ENCODE measurements around the gene IL31RA.
"Not testable (repeated sequence)": the region's sequence is repeated elsewhere in the genome, so short reads cannot be mapped to it uniquely, and the experiment has no call there.

IL31RA gene

DNA sequence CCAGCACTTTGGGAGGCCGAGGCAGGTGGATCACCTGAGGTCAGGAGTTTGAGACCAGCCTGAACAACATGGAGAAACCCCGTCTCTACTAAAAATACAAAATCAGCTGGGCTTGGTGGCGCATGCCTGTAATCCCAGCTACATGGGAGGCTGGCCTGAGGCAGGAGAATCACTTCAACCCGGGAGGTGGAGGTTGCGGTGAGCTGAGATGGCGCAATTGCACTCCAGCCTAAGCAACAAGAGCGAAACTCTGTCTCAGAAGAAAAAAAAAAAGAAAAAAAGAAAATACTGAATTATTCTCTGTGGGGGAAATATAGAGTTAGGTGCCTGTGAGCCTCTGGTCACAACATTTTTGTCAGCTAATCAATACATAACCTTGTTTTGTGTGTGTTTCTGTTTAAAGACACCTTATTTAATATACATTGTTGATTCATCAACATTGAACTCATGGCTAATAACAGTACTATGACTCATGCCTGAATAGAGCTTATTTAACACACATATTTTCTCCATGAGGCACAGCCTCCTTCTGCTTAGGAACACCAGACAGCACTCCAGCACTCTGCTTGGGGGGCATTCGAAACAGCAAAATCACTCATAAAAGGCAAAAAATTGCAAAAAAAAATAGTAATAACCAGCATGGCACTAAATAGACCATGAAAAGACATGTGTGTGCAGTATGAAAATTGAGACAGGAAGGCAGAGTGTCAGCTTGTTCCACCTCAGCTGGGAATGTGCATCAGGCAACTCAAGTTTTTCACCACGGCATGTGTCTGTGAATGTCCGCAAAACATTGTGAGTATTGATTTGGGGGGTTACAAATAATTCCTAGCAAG, at the start of gene IL31RA:
Gene IL31RA, plus strand, starts transcription at position 519 of the 836 bp plus-strand sequence. Its CDS starts 214 bp downstream, at position 733.
- DNase-seq (ENCODE audit: low read depth in 1 of 2, low spot score in 1 of 2), result no peak
- no peak for TF ChIP-seq JUND (IDR thresholded peaks at IDR 0.05; ENCODE audit: low read depth)
- in situ Hi-C loops (cut with HindIII; ENCODE audit: low pct_unique_long_range_greater_than_20kb, low sequenced_read_pairs), result no loop called here

GRCh38 chr5:55808814-55809213, 42.3 kb upstream of the IL31RA start:
- in situ Hi-C loops (cut with HindIII; ENCODE audit: low pct_unique_long_range_greater_than_20kb, low sequenced_read_pairs); DNase-seq (ENCODE audit: low read depth in 1 of 2, low spot score in 1 of 2): not testable (repeated sequence)

- in situ Hi-C loops (cut with HindIII; ENCODE audit: low pct_unique_long_range_greater_than_20kb, low sequenced_read_pairs); DNase-seq (ENCODE audit: low read depth in 1 of 2, low spot score in 1 of 2): not testable (repeated sequence)
Measured at GRCh38 chr5:55815939-55816338, 35.2 kb upstream of the IL31RA start.

DNA sequence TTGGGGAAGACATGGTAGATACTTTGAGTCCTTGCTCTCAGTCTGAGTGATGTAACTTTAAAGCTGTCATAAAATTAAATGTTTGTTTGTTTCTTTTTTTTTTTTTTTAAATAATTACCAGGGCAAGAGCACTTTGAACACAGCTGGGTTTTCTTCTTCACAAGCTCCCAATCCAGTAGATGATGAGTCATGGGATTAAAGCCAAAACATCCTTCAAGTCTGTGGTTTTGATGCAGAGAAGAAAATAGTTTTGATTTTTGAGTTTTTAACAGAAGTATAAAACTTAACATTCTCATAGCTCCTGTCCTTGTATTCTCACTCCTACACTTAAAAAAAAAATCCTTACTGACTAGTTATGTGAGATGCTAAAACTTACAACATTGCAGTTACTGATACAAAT, 34.8 kb upstream of the IL31RA start:
- no peak for DNase-seq (ENCODE audit: low read depth in 1 of 2, low spot score in 1 of 2)
- in situ Hi-C loops (cut with HindIII; ENCODE audit: low pct_unique_long_range_greater_than_20kb, low sequenced_read_pairs), result no loop called here
- TF ChIP-seq JUND (IDR thresholded peaks at IDR 0.05; ENCODE audit: low read depth), result no peak

DNA sequence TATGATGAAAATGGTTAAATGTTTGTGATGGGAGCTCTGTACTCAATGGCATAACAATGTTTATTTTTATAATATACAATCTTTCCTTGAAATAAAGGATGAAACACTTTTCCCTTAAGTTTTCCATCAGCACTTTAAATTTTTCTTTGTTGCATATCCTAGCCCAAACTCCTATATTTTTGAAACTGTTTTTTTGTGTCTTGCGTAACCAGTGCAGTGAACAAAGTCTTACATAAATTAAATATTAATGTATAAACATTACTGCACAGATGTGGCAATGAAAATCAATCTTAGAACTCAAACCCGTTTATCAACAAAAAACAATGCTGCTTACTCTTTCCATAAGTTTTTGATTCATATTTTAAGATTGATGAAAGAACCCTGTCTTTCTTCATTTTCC, 34.1 kb upstream of the IL31RA start:
- in situ Hi-C loops (cut with HindIII; ENCODE audit: low pct_unique_long_range_greater_than_20kb, low sequenced_read_pairs), result no loop called here
- DNase-seq (ENCODE audit: low read depth in 1 of 2, low spot score in 1 of 2), result no peak
- no peak for TF ChIP-seq JUND (IDR thresholded peaks at IDR 0.05; ENCODE audit: low read depth)

DNA sequence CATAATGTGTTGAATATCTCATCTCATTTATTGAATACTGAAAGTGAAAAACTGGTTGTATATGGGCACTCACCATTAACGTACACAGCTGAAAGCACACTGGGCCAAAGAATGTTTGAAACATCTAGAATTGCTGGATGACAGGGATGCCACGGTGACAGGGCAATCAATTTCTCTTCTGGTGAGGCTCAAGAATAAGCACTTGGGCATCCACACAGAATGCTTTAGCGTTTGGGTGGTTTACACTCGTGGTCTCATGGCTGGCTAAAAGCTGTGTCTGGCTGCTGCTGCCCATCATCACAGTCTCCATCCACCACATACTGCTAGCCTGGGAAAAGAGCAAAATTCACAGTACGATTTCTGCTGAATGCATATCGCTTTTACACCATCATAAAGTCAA, 30.7 kb upstream of the IL31RA start:
- DNase-seq (ENCODE audit: low read depth in 1 of 2, low spot score in 1 of 2), result no peak
- in situ Hi-C loops (cut with HindIII; ENCODE audit: low pct_unique_long_range_greater_than_20kb, low sequenced_read_pairs), result no loop called here
- TF ChIP-seq JUND (IDR thresholded peaks at IDR 0.05; ENCODE audit: low read depth), result no peak

- TF ChIP-seq JUND (IDR thresholded peaks at IDR 0.05; ENCODE audit: low read depth), result no peak
- DNase-seq (ENCODE audit: low read depth in 1 of 2, low spot score in 1 of 2), result no peak
- in situ Hi-C loops (cut with HindIII; ENCODE audit: low pct_unique_long_range_greater_than_20kb, low sequenced_read_pairs), result no loop called here
Measured at GRCh38 chr5:55821731-55822512, 29.2 kb upstream of the IL31RA start.

GRCh38 chr5:55823151-55823796, 27.9 kb upstream of the IL31RA start:
- peak; percentile 98 for TF ChIP-seq JUND (IDR thresholded peaks at IDR 0.05; ENCODE audit: low read depth)
- in situ Hi-C loops (cut with HindIII; ENCODE audit: low pct_unique_long_range_greater_than_20kb, low sequenced_read_pairs), result no loop called here
- peak; percentile 76 to 98 for DNase-seq (ENCODE audit: low read depth in 1 of 2, low spot score in 1 of 2)

DNA sequence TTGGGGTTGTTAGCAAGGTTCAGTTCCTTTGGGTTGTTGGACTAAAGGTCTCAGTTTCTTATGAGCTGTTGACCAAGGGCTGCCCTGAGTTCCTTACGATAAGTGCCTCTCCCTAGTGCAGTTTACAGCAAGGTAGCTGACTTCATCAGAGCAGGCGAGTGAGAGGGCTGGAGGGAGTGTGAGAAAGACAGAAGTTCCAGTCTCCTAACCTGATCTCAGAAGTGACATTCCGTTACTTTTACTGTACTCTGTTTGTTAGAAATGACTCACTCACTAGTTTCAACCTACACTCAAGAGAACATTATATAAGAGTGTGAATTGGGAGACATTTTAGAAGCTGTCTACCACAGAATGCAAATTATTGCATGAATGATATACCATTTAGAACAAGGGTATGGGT, 21.2 kb upstream of the IL31RA start:
- TF ChIP-seq JUND (IDR thresholded peaks at IDR 0.05; ENCODE audit: low read depth), result no peak
- no peak for DNase-seq (ENCODE audit: low read depth in 1 of 2, low spot score in 1 of 2)
- in situ Hi-C loops (cut with HindIII; ENCODE audit: low pct_unique_long_range_greater_than_20kb, low sequenced_read_pairs), result no loop called here

DNA sequence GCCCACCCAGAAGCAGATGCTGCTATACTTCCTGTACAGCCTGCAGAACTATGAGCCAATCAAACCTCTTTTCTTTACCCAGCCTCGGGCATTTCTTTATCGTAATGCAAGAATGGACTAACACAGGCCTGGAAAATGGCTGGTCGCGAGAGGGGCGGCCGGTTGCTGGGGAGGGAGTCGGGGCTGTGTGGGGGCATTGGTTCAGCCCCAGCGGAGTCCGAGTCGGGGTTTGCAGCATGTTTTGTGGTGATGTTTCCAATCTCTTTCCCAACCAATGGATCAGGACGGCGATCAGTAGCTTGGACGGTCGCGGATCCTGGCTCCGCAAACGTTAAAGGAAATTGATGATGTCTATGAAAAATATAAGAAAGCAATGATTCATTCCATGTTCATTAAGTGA, 18.7 kb upstream of the IL31RA start:
- no peak for DNase-seq (ENCODE audit: low read depth in 1 of 2, low spot score in 1 of 2)
- in situ Hi-C loops (cut with HindIII; ENCODE audit: low pct_unique_long_range_greater_than_20kb, low sequenced_read_pairs), result no loop called here
- TF ChIP-seq JUND (IDR thresholded peaks at IDR 0.05; ENCODE audit: low read depth), result no peak

DNA sequence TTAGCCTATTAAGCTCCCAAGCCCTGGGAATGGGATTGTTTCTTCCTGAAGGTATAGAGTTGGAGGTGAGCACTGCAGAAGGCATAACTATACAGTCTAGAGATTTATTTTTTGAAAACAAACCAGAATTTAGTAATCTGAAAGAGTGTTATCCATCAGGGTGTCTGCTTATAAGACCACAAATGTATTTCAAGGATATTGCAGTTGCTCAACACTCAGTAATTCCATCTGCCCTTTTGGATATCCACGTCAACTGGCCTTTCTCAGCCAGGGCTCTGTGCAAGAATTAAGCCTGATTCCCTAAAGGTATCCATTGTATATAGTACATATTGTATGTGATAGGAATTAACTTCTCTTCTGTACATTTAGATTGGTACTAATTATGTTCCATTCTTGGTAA, 15.0 kb upstream of the IL31RA start:
- no peak for DNase-seq (ENCODE audit: low read depth in 1 of 2, low spot score in 1 of 2)
- no peak for TF ChIP-seq JUND (IDR thresholded peaks at IDR 0.05; ENCODE audit: low read depth)
- in situ Hi-C loops (cut with HindIII; ENCODE audit: low pct_unique_long_range_greater_than_20kb, low sequenced_read_pairs), result no loop called here

DNA sequence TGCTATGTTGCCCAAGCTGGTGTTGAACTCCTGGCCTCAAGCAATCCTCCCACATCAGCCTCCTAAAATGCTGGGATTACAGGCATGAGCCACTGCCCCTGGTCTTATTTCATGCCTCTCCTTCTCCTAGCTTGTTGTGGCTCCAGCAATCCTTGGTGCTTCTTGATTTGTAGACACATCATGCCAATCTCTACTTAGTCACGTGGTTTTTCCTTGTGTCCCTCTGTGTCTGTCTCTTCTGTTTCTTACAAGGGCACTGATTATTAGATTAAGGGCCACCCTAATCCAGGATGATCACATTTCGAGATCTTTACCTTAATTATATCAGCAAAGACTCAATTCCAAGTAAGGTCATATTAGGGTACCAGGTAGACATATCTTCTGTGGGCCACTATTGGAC, 9.2 kb upstream of the IL31RA start:
- TF ChIP-seq JUND (IDR thresholded peaks at IDR 0.05; ENCODE audit: low read depth), result no peak
- in situ Hi-C loops (cut with HindIII; ENCODE audit: low pct_unique_long_range_greater_than_20kb, low sequenced_read_pairs), result no loop called here
- DNase-seq (ENCODE audit: low read depth in 1 of 2, low spot score in 1 of 2), result no peak

DNA sequence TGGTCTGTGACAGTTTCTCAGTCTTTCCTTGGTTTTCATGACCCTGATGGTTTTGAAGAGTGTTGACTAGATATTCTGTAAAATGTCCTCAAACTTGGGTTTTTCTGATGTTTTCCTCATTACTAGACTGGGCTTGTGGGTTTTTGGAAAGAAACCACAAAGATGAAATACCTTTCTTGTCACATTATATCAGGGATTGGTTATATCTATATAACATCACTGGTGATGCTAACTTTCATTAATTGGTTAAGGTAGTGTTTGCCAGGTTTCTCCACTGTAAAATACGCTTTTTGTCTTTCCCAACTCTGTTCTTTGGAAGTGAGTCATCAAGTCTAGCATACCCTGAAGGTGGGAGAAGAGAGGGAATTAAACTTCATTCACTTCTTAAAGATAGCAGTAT, 3.3 kb upstream of the IL31RA start:
- no peak for DNase-seq (ENCODE audit: low read depth in 1 of 2, low spot score in 1 of 2)
- no peak for TF ChIP-seq JUND (IDR thresholded peaks at IDR 0.05; ENCODE audit: low read depth)
- in situ Hi-C loops (cut with HindIII; ENCODE audit: low pct_unique_long_range_greater_than_20kb, low sequenced_read_pairs), result no loop called here

Measured in T47D (cell line).